Measurements from ENCODE around the gene EVC. TPM values are rescaled to one million over a fixed set of nuclear protein-coding genes. Genes with fewer than 3 reads are reported as not detected.

EVC gene
- total RNA-seq, 4 donors from 2014 or later = 12.4 to 29.3 (median 17.6) TPM

GRCh38 chr4:5683566-5683965 lies 27.4 kb upstream of the EVC start:
- ATAC-seq (ENCODE audit: low FRiP score) (no peak), DNase-seq (ENCODE audit: low spot score) (no peak)
- TF ChIP-seq CTCF (IDR thresholded peaks at IDR 0.05) = no peak

GRCh38 chr4:5685296-5685695 lies 25.7 kb upstream of the EVC start:
- TF ChIP-seq CTCF (IDR thresholded peaks at IDR 0.05) = no peak
- ATAC-seq (ENCODE audit: low FRiP score) (no peak), DNase-seq (ENCODE audit: low spot score) (no peak)

GRCh38 chr4:5686338-5686737 lies 24.7 kb upstream of the EVC start:
- ATAC-seq (ENCODE audit: low FRiP score) (no peak), DNase-seq (ENCODE audit: low spot score) (no peak)
- TF ChIP-seq CTCF (IDR thresholded peaks at IDR 0.05) = no peak

GRCh38 chr4:5689065-5689464 lies 21.9 kb upstream of the EVC start:
- ATAC-seq (ENCODE audit: low FRiP score) (no peak), DNase-seq (ENCODE audit: low spot score) (no peak)
- TF ChIP-seq CTCF (IDR thresholded peaks at IDR 0.05) = no peak

- ATAC-seq (ENCODE audit: low FRiP score) = no peak
- no peak for DNase-seq (ENCODE audit: low spot score)
Measured at GRCh38 chr4:5691491-5692132, 19.4 kb upstream of the EVC start.

GRCh38 chr4:5693871-5694270 lies 17.1 kb upstream of the EVC start:
- no peak for DNase-seq (ENCODE audit: low spot score)
- ATAC-seq (ENCODE audit: low FRiP score) = no peak
- TF ChIP-seq CTCF (IDR thresholded peaks at IDR 0.05) = no peak

More at GRCh38 chr4:5691491-5692132, 19.4 kb upstream of the EVC start:
- no peak for TF ChIP-seq CTCF (IDR thresholded peaks at IDR 0.05)

GRCh38 chr4:5696341-5696740 lies 14.7 kb upstream of the EVC start:
- no peak for TF ChIP-seq CTCF (IDR thresholded peaks at IDR 0.05)
- ATAC-seq (ENCODE audit: low FRiP score) (no peak), DNase-seq (ENCODE audit: low spot score) (no peak)

All from omental fat pad (tissue), 4 donors.